ELF-1 (cell line): ENCODE measurements around the gene SEC14L3.
A peak's percentile ranks its signal among the peaks of the same experiment; 100 is the strongest.

Source experiments
- DNase-seq: peaks from one replicate; pipeline ENCODE4 v3.0.0-alpha.2; 2016; ENCODE audit warnings: low read depth, low spot score

Gene SEC14L3

GRCh38 chr22:30444632-30445437 is 27.0 kb downstream of the SEC14L3 start:
- peak; percentile 90 for DNase-seq

- DNase-seq, result no peak
Measured at GRCh38 chr22:30441088-30441487, 30.7 kb downstream of the SEC14L3 start.

- DNase-seq, result no peak
Measured at GRCh38 chr22:30439836-30440235, 32.0 kb downstream of the SEC14L3 start.

DNA sequence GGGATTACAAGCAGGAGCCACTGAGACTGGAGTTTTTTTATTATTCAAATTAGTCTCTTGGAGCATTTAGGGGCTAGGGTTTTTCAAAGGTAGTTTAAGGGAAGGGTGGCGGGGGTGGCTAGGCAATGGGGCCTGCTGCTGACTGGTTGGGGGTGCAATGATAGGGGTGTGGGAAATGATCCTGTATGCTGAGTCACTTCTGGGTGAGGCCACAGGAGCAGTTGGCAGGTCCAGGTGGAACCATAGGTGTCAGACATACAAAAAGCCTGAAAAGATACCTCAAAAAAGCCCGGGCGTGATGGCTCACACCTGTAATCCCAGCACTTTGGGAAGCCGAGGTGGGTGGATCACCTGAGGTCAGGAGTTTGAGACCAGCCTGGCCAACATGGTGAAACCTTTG is 32.6 kb downstream of the SEC14L3 start:
- DNase-seq, result no peak

GRCh38 chr22:30438559-30438958 is 33.3 kb downstream of the SEC14L3 start:
- no peak for DNase-seq

DNA sequence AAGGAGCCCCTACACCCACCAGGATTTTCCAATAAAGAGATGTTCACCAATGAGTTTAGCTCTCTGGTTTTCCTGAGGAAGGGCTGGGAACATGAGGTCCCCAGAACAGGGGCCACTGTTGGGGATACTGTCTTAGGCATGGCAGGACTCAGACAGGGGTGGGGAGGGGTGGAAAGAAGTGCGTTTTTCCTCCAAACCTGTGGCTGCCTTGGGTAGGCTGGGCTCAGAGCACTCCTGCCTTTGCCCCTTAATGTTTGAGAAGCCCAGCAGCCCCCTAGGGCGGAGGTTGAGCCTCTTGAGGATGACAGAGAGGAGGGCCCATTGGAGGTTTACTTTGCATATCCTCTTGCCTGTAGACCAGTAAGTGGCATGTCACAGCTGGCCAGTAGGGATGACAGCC is 35.6 kb downstream of the SEC14L3 start:
- DNase-seq, result no peak

DNA sequence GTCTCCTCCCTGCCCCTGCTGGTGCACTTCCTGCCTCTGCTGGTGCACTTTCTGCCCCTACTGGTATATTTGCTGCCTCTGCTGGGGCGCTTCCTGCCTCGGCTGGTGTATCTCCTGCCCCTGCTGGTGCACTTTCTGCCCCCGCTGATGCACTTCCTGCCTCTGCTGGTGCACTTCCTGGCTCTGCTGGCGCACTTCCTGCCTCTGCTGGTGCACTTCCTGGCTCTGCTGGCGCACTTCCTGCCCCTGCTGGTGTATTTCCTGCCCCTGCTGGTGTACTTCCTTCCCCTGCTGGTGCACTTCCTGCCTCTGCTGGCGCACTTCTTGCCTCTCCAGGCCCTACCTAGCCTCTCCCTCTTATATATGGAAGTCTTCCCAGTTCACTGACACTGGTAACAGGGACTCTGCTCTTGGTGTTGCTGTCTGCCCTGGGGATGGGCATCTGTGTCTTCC is 36.1 kb downstream of the SEC14L3 start:
- no peak for DNase-seq

GRCh38 chr22:30434843-30435242 is 37.0 kb downstream of the SEC14L3 start:
- no peak for DNase-seq

DNA sequence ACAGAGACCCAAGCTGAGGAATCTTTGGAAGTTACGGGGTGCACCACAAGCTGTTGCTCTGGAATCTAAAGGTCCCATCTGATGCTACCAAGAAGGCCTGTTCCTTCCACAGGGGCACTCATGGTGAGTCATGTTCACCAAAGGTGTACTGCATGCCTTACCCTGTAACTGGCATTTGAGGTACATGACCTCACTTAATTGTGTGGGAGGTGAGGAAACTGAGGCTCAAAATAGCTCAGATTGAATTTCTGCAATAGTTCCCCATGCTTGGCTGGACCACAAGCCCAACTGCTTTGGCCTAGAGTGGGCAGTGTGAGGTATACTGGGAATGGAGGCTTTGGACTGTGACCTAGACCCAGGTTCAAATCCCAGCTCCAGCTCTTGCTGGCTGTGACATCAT is 38.0 kb downstream of the SEC14L3 start:
- no peak for DNase-seq

GRCh38 chr22:30433227-30433626 is 38.6 kb downstream of the SEC14L3 start:
- no peak for DNase-seq

- DNase-seq, result no peak
Measured at GRCh38 chr22:30432520-30432919, 39.3 kb downstream of the SEC14L3 start.

DNA sequence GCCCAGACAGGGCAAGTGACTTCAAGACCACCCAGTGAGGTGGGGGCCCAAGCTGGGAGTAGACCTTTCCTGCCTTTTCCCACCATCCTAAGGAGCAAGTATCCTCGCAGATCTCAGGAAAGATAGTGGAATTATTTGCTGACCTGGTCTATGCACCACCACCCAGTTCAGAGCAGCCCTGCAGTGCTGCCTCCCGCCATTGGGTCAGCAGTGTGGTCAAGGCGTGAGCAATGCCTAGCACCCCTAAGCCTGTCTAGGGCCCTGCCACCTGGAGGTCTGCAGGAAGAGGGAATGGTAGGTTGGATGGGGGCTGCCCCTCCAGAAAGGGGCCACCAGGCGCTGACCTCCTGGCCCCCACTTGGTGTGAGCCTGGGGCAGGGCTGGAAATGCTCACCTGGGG is 39.7 kb downstream of the SEC14L3 start:
- no peak for DNase-seq

- no peak for DNase-seq
Measured at GRCh38 chr22:30430933-30431332, 40.9 kb downstream of the SEC14L3 start.

DNA sequence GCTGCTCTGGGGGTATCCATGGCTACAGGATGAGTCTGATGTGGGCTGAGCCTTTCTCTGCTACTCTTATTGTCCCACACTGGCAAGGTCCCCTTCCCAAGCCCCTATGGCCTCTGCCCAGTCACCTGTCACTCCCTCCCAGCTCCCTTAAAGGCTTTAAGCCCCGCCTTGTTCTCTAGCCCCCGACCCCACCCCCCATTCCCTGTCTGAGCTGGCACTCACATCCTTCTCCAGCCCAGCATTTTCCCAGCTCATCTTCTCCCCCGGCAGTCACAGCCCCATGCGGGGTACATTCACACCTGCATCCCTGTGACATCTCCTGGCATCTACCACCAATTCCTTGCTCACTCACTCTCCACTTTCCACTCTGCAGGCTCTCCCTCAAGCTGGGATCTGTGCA is 41.9 kb downstream of the SEC14L3 start:
- DNase-seq, result no peak

DNA sequence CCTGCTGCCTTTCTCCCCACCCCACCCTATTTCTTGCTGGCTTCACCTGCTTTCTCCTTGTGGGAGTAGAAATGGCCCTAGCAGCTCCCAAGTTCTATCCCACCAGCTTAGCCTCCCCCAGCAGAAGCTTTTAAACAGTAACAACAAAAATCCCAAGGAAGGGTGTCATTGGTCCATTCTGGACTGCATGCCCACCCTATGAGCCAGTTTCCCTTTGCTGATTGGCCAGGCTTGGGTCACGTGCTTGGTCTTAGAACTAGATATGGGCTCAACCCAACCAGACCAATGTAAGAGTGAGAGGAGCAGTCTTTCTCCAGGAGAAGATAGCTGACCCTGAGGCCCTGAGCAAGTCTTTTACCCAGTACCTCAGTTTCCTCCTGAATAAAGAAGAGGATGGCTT is 43.9 kb downstream of the SEC14L3 start:
- no peak for DNase-seq

- peak; percentile 88 for DNase-seq
Measured at GRCh38 chr22:30426388-30427353, 45.1 kb downstream of the SEC14L3 start.

DNA sequence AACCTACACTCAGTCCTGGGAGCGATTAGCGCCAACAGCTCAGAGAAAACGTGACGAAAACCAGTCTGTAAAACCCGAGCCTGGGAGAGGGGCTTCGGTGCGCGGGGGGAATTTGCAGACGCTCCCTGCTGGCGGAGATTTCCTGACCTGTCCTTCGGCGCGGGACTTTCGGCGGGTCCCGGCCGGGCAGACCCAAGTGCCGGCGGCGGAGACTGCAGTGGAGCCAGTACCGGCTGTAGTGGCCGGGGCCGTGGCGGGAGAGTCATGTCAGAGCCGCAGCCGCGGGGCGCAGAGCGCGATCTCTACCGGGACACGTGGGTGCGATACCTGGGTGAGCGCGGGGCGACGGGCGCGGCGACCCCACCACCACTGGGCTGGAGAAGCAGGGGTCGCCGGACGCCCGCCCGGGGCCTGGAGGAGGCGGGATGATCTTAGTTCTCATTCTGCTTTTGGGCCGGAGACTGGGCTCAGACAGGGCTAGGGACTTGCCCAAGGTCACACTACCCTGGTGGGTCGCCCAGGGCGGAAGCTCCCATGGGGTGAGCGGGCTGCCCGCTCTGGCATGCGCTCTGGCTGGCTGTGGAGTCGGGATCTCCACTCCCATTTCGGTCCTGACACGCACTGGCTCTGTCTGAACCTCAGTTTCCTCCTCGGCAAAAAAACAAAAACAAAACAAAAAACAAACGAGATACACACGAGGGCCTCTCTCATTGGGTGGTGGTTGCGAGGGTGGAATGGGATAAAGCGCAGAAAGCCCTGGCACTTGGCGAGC is 46.0 kb downstream of the SEC14L3 start, which contains the start of gene MTFP1:
Gene MTFP1 (plus strand): TSS at position 153 of the 772 bp plus-strand sequence. CDS start 112 bp downstream, at position 265.
- peak; percentile 92 for DNase-seq

DNA sequence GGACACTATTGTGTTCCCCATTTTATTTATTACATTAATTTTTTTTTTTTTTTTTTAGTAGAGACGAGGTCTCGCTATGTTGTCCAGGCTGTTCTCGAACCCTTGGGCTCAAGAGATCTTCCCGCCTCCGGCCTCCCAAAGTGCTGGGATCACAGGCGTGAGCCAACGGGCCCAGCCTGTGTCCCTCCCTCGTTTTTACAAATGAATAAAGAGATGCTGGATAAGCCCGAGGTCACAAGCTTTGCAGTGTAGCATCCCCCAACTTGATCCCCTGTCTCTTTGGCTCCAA is 46.5 kb downstream of the SEC14L3 start:
- DNase-seq, result no peak

GRCh38 chr22:30424534-30425326 is 47.1 kb downstream of the SEC14L3 start:
- no peak for DNase-seq

DNA sequence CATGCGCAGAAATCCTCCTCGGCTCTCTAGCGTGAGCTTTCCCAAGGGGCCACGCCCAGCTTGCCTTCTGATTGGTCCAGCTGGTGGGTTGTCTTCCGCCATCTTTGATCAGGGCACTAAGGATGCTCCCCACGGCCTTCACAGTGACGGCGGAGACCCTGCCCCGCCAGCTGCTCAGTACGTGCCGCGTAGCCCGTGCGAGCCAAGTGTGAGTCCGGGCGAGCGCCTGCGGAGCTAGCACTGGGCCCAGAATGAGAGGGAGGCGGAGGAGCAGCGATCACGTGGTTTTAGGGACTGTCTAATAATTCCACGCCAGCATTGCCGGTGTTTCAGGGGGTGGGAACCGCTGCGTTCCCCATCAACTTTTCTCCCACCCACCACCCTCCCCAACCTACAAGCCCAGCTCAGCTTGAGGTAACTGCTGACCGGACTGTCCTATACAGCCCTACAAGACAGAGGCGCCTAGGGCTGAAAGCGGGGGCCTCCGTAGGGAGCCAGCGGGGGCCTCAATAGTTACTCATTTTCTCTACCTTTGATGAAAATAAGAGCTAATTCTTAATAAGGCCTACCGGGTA is 47.8 kb downstream of the SEC14L3 start:
- peak; percentile 100 for DNase-seq
